NB4 (cell line): ENCODE data around the gene CCNB2.
"Not testable (repeated sequence)": the region's sequence is repeated elsewhere in the genome, so short reads cannot be mapped to it uniquely, and the experiment has no call there.

ENCODE experiments used
- DNase-seq: peaks from one replicate; pipeline ENCODE4 v3.0.0; 2010; ENCODE audit warnings: low read depth
- H3K4me3 ChIP-seq: one replicate; pipeline ENCODE4 v1.5.1; 2011; ENCODE audit warnings: mild to moderate bottlenecking, low read depth, low read length, moderate library complexity
- MAX ChIP-seq: IDR thresholded peaks from 2 replicates; pipeline ENCODE4 v1.6.1; 2011; ENCODE audit warnings: low read depth, low read length
- MYC ChIP-seq: IDR thresholded peaks from 2 replicates; pipeline ENCODE4 v1.6.1; 2011; ENCODE audit warnings: low read depth, low read length
- POLR2A ChIP-seq: IDR thresholded peaks from 2 replicates; pipeline ENCODE4 v1.6.1; 2011; ENCODE audit warnings: mild to moderate bottlenecking; ENCODE audit not compliant: insufficient read length; ENCODE audit errors: extremely low read depth
- TF ChIP-seq, protein P1 (sequence below): IDR thresholded peaks from one replicate; pipeline ENCODE4 v1.5.1; 2012; ENCODE audit warnings: low read depth, low read length

CCNB2 gene

GRCh38 chr15:59120937-59121336 is 16.0 kb downstream of the CCNB2 start:
- TF ChIP-seq MYC (no peak), MAX (no peak), POLR2A (no peak)
- TF ChIP-seq, protein P1, sequence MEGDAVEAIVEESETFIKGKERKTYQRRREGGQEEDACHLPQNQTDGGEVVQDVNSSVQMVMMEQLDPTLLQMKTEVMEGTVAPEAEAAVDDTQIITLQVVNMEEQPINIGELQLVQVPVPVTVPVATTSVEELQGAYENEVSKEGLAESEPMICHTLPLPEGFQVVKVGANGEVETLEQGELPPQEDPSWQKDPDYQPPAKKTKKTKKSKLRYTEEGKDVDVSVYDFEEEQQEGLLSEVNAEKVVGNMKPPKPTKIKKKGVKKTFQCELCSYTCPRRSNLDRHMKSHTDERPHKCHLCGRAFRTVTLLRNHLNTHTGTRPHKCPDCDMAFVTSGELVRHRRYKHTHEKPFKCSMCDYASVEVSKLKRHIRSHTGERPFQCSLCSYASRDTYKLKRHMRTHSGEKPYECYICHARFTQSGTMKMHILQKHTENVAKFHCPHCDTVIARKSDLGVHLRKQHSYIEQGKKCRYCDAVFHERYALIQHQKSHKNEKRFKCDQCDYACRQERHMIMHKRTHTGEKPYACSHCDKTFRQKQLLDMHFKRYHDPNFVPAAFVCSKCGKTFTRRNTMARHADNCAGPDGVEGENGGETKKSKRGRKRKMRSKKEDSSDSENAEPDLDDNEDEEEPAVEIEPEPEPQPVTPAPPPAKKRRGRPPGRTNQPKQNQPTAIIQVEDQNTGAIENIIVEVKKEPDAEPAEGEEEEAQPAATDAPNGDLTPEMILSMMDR = no peak
- no peak overlapping the region for H3K4me3 ChIP-seq
- no peak for DNase-seq

DNA sequence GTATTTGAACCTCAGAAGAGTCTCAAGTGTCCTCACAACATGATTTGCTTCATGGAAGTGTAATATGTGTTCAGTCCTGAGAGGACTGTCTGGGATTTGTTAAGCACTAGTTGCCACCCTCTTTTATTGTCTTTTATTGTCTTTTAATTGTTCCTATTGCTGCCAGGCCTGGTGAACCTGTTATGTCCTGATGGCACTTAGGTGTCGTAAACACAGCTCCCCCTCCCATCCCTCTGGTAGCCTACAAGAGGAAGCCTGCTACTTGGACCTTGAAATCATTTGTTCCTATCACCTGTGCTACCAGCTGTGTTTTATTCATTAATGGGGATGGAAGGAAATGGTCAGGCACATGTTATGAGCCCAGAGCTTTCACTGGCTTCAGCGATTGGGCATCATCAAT is 19.3 kb downstream of the CCNB2 start:
- DNase-seq = no peak
- no peak overlapping the region for H3K4me3 ChIP-seq
- TF ChIP-seq MAX (no peak), MYC (no peak), POLR2A (no peak)
- TF ChIP-seq, protein P1 = no peak

GRCh38 chr15:59125683-59126082 is 20.7 kb downstream of the CCNB2 start:
- not testable (repeated sequence) for DNase-seq, H3K4me3 ChIP-seq

- not testable (repeated sequence) for H3K4me3 ChIP-seq
- peak; percentile 30 for DNase-seq
Observed at GRCh38 chr15:59127255-59127654, 22.3 kb downstream of the CCNB2 start.

DNA sequence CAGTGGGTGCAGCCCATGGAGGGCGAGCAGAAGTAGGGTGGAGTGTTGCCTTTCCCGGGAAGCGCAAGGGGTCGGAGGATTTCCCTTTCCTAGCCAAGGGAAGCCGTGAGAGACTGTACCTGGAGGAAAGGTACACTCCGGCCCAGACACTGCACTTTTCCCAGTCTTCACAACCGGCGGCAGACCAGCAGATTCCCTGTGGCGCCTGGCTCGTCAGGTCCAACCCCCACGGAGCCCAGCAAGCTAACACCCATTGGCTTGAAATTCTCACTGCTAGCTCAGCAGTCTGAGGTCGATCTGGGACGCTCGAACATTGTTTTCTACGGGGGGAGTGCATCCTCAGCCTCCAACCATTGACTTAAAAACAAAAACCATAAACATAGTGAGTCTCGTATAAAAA is 26.5 kb downstream of the CCNB2 start:
- no peak for DNase-seq
- H3K4me3 ChIP-seq = no peak overlapping the region
- no peak for TF ChIP-seq MAX
- TF ChIP-seq, protein P1 = no peak
- TF ChIP-seq MYC = no peak
- TF ChIP-seq POLR2A = no peak

DNA sequence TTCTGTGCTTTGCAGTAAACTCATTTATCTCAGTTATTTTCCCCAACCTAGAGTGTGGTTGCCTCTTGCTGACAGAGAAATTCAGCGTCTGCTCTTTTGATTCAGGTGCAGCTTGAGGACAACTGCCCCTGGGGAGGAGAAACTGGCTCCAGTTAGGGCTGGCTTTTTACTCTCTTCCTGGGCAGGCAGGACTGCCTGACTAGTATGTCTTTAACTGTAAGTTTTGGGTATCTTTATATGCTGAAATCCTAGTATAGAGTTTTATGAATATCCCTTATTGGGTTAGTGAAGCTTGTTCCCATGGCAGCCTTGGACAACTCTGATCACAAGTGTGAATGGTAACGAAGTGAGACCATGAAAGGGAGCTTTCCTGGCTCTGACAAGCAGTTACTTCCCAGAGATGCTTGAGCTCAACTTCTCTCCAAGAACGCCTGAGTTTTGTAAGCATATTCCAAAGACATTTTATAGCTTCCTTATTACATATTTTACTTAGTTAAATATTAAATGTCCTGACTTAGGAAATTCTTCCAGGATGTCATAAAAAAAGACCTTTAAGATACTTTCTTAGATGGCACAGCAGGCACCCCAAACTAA is 27.1 kb downstream of the CCNB2 start:
- TF ChIP-seq, protein P1 = no peak
- TF ChIP-seq POLR2A (no peak), MYC (no peak), MAX (no peak)
- no peak for DNase-seq
- no peak overlapping the region for H3K4me3 ChIP-seq

GRCh38 chr15:59133929-59134427 is 29.0 kb downstream of the CCNB2 start:
- no peak for DNase-seq
- no peak for TF ChIP-seq POLR2A
- TF ChIP-seq MAX = no peak
- no peak for TF ChIP-seq MYC
- TF ChIP-seq, protein P1 = no peak
- no peak overlapping the region for H3K4me3 ChIP-seq
